A673 (cell line): ENCODE measurements around the gene MRPL9. TPM values are rescaled to one million over a fixed set of nuclear protein-coding genes. Genes with fewer than 3 reads are reported as not detected.

ENCODE experiments used
- BruUV-seq: library from RNA; stranded (reverse); fragments of 400-500 nt; replicated peaks from 2 replicates; lab custom pipeline; 2021; lab: Mats Ljungman, UMichigan
- CTCF ChIA-PET: fragments of 300-600 bp; sonication (Branson Sonifier 250); formaldehyde crosslinking; loops from one replicate; lab custom pipeline; 2022; ENCODE audit warnings: antibody characterized with exemption; lab: Charles Lee
- POLR2A ChIA-PET: fragments of 300-600 bp; sonication (Branson Sonifier 250); formaldehyde crosslinking; loops from one replicate; lab custom pipeline; 2022; ENCODE audit warnings: antibody characterized with exemption; ENCODE audit not compliant: low non-redundant PET; lab: Charles Lee
- DNase-seq: peaks from one replicate; pipeline ENCODE4 v3.0.0-alpha.2; 2015; ENCODE audit warnings: low spot score
- H3K27ac ChIP-seq: fragments of 200-600 bp; sonication (generic); 2 replicates; pipeline ENCODE4 v1.5.1; 2016; ENCODE audit warnings: mixed run types, low read depth, mild to moderate bottlenecking, mixed read lengths, antibody characterized with exemption, low read length; ENCODE audit not compliant: poor library complexity, severe bottlenecking
- H3K27me3 ChIP-seq: fragments of 200-600 bp; sonication (generic); replicated peaks from 2 replicates; pipeline ENCODE4 v1.6.1; 2017; ENCODE audit warnings: mixed run types, low read depth, mild to moderate bottlenecking, mixed read lengths, antibody characterized with exemption, low read length; ENCODE audit not compliant: insufficient read depth, poor library complexity
- H3K36me3 ChIP-seq: fragments of 200-600 bp; sonication (generic); 2 replicates; pipeline ENCODE4 v1.6.1; 2016; ENCODE audit warnings: mixed run types, mild to moderate bottlenecking, mixed read lengths, antibody characterized with exemption, low read length; ENCODE audit not compliant: insufficient read depth, poor library complexity, severe bottlenecking
- H3K4me1 ChIP-seq: fragments of 200-600 bp; sonication (generic); 2 replicates; pipeline ENCODE4 v1.6.1; 2017; ENCODE audit warnings: mixed run types, mild to moderate bottlenecking, mixed read lengths, antibody characterized with exemption, low read length; ENCODE audit not compliant: insufficient read depth, poor library complexity, severe bottlenecking
- H3K4me3 ChIP-seq: fragments of 200-600 bp; sonication (generic); 2 replicates; pipeline ENCODE4 v1.5.1; 2016; ENCODE audit warnings: low read depth, mixed run types, mild to moderate bottlenecking, mixed read lengths, low read length; ENCODE audit not compliant: poor library complexity, severe bottlenecking
- H3K9me3 ChIP-seq: fragments of 200-600 bp; sonication (generic); 2 replicates; pipeline ENCODE4 v1.6.1; 2016; ENCODE audit warnings: mixed run types, low read depth, mild to moderate bottlenecking, mixed read lengths, antibody characterized with exemption, low read length; ENCODE audit not compliant: poor library complexity, severe bottlenecking
- EZH2 ChIP-seq: fragments of 200-600 bp; sonication (generic); IDR thresholded peaks from 2 replicates; pipeline ENCODE4 v1.6.1; 2017; ENCODE audit warnings: borderline replicate concordance, low read depth, mild to moderate bottlenecking, mixed read lengths, antibody characterized with exemption, low read length; ENCODE audit not compliant: poor library complexity, severe bottlenecking
- intact Hi-C: fragments of 100-400 bp; cut with micrococcal nuclease; formaldehyde crosslinking; loops from one replicate; pipeline ENCODE4 v1.10.0; 2022; ENCODE audit not compliant: unreplicated experiment
- total RNA-seq: library from RNA; stranded (reverse); gene quantifications from 2 replicates; pipeline ENCODE4 v1.2.3, GENCODE V29; 2021
- TF ChIP-seq, protein P1 (sequence below): fragments of 300-800, 200-600 bp; sonication (generic); conservative IDR thresholded peaks from 2 replicates; pipeline ENCODE4 v1.5.1; 2017; ENCODE audit warnings: low read depth, mild to moderate bottlenecking, antibody characterized with exemption, low read length, moderate library complexity, mixed read lengths

Gene MRPL9
- total RNA-seq, 1 experiment from 2014 or later = 143 TPM

DNA sequence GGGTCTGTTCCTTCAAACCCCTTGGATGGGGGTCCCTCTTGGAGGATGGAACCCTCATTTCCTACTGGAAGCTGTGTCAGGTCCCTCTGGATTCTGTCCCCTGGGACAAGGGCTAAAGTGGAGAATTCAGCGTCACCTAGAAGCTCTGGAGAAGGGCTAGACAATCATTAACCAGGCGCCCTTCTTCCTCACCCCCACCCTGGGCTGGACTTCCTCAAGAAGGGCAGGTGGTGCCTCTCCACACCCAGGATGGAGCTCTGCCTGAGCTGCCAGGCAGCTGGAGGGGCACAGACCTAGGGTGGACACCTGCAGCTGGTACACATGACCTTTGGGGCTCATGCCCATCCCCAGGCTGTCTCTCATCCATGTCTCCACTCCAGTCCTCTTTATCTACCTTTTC lies 50.3 kb downstream of the MRPL9 start:
- peaks cover 8% of the 10 kb centered on the region for H3K4me1 ChIP-seq
- intact Hi-C loops = no loop called here
- ChIA-PET POLR2A (no interaction called here), CTCF (no interaction called here)
- H3K36me3 ChIP-seq = no peaks in the 10 kb centered on the region
- TF ChIP-seq, protein P1, sequence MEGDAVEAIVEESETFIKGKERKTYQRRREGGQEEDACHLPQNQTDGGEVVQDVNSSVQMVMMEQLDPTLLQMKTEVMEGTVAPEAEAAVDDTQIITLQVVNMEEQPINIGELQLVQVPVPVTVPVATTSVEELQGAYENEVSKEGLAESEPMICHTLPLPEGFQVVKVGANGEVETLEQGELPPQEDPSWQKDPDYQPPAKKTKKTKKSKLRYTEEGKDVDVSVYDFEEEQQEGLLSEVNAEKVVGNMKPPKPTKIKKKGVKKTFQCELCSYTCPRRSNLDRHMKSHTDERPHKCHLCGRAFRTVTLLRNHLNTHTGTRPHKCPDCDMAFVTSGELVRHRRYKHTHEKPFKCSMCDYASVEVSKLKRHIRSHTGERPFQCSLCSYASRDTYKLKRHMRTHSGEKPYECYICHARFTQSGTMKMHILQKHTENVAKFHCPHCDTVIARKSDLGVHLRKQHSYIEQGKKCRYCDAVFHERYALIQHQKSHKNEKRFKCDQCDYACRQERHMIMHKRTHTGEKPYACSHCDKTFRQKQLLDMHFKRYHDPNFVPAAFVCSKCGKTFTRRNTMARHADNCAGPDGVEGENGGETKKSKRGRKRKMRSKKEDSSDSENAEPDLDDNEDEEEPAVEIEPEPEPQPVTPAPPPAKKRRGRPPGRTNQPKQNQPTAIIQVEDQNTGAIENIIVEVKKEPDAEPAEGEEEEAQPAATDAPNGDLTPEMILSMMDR = no peak
- TF ChIP-seq EZH2 = no peak
- H3K9me3 ChIP-seq = no peaks in the 10 kb centered on the region
- DNase-seq = no peak
- no TSS peak for BruUV-seq
- H3K27ac ChIP-seq = no peak overlapping the region
- H3K4me3 ChIP-seq = no peak overlapping the region
- H3K27me3 ChIP-seq = peaks cover 43% of the 10 kb centered on the region

DNA sequence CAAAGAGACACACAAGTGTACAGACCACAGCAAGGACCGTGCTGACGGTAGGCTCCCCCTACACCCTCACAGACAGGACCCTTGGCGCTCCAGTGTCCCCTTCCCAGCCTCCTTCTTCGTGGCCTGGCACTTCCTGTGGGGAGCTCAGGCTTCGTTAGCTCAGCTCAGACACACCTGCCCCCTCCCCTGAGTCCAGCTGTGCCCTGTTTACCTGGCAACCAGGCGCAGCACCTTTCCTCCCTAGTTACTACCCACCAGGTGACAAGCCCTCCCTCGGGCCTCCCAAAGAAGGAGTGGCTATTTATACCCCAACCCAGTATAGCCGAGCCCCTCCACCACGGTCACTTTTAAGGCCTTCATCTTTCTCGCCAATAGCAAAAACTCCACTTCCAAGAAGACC lies 51.3 kb downstream of the MRPL9 start:
- no peaks in the 10 kb centered on the region for H3K36me3 ChIP-seq
- DNase-seq = no peak
- no peak overlapping the region for H3K27ac ChIP-seq
- BruUV-seq = no TSS peak
- peaks cover 32% of the 10 kb centered on the region for H3K27me3 ChIP-seq
- H3K4me3 ChIP-seq = no peak overlapping the region
- peaks cover 3% of the 10 kb centered on the region for H3K4me1 ChIP-seq
- intact Hi-C loops = no loop called here
- H3K9me3 ChIP-seq = no peaks in the 10 kb centered on the region
- TF ChIP-seq, protein P1 = no peak
- no peak for TF ChIP-seq EZH2
- ChIA-PET POLR2A (no interaction called here), CTCF (no interaction called here)

DNA sequence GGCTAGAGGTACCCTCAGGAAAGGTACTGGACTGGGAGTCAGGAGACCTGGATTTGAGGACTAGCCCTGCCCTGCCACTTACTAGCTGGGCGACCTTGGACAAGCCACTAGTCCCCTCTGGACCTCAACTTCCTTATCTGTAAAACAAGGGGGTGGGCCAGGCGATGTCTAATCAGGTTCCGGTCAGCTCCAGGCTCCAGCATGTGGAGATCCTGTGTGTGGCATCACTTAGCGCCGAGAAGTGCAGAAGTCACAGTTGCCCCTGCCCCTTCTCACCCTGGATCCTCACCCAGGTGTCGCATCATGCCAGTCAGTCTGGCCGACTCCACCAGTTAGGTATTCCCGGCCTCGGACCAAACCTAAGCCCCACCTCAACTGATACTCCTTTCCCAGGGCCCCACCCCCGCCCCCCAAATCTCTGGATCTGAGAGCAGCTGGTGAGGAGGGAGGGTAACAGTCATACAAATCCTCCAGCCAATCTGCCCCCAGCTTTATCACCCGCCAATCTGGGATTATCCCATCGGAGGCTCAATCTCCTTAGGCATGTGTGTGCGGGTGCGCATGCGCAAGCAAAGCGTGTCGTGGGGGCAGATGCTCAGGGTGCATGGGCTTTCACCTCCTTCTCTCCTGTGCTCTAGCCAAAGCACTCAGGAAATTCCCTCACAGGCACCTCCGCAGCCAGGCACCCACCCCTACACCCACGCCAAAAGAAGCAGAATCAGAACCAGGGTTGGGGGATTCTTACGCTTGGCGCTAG lies 52.1 kb downstream of the MRPL9 start:
- BruUV-seq = no TSS peak
- Histone ChIP-seq H3K4me1 (no peaks in the 10 kb centered on the region), H3K27me3 (peaks cover 29% of the 10 kb centered on the region), H3K36me3 (no peaks in the 10 kb centered on the region), H3K4me3 (no peak overlapping the region), H3K27ac (no peak overlapping the region), H3K9me3 (no peaks in the 10 kb centered on the region)
- ChIA-PET CTCF (no interaction called here), POLR2A (no interaction called here)
- TF ChIP-seq, protein P1 = no peak
- no peak for TF ChIP-seq EZH2
- intact Hi-C loops = no loop called here
- DNase-seq = no peak
